ENCODE measurements around the gene SCFD1.

GRCh38 chr14:30581283-30581625 lies 40.9 kb upstream of the SCFD1 start:
- no peak for TF ChIP-seq POLR2A (IDR thresholded peaks at IDR 0.05)
- no peak for TF ChIP-seq CTCF (IDR thresholded peaks at IDR 0.05)
